SH-SY5Y (cell line): ENCODE results near the gene NCOA5.

ENCODE experiments used
- GATA2 ChIP-seq: IDR thresholded peaks from 2 replicates; pipeline ENCODE4 v1.6.1; 2011; ENCODE audit warnings: mild to moderate bottlenecking, low read depth, low read length
- GATA3 ChIP-seq: IDR thresholded peaks from 2 replicates; pipeline ENCODE4 v1.6.1; 2011; ENCODE audit warnings: low read depth, mild to moderate bottlenecking, low read length, moderate library complexity

DNA sequence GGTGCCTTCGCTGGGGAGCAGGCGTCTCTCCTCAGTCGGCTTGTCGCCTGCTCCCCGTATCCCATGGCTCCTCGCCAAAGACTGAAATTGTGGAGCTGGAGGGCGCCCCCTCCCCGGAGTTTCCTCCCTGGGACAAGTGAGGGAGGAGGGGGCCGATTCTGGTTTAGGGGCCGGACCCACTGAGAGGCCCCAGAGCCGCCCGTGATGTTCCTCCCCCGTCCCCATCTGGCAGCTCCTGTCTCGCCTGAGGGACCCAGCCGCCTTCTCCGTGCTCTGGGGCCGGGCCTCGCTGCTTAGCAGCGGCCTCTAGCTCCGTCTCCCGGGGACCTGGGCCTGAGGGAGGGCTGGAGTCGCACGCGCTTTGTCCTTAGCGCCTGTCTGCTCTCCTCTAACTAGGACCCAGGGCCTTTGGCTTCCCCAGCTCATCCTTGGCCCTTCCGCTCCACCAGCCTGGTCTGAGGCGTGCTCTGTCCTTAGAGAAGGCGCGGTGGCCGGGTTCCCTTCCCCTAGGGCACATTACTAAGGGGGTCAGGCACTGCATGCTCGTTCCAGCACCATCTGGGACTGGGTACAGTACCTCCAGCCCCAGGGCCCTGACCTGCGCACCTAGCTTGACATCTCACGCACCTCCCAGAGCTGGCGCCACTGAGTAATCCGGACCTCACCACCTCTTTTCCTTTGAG, 31.0 kb downstream of the NCOA5 start:
- TF ChIP-seq GATA2 (no peak), GATA3 (no peak)
